ENCODE results near the gene FAM210B.

GRCh38 chr20:56348746-56349145 is 10.0 kb upstream of the FAM210B start:
- TF ChIP-seq FOXM1 (IDR thresholded peaks at IDR 0.05; ENCODE audit: borderline replicate concordance, low read depth) (no peak), RAD21 (IDR thresholded peaks at IDR 0.05; ENCODE audit: low read depth) (no peak), EP300 (IDR thresholded peaks at IDR 0.05; ENCODE audit: borderline replicate concordance) (no peak), YY1 (IDR thresholded peaks at IDR 0.05; ENCODE audit: low read depth) (no peak), REST (IDR thresholded peaks at IDR 0.05; ENCODE audit: low read depth) (no peak), CREB1 (IDR thresholded peaks at IDR 0.05; ENCODE audit: low read depth) (no peak), TEAD4 (IDR thresholded peaks at IDR 0.05) (no peak), ZBTB7A (IDR thresholded peaks at IDR 0.05; ENCODE audit: low read depth) (no peak), MAX (IDR thresholded peaks at IDR 0.05) (no peak), CEBPB (IDR thresholded peaks at IDR 0.05) (no peak), TCF12 (IDR thresholded peaks at IDR 0.05; ENCODE audit: low read depth) (no peak), TAF1 (IDR thresholded peaks at IDR 0.05; ENCODE audit: low read depth) (no peak), EGR1 (IDR thresholded peaks at IDR 0.05) (no peak)

Measured in Ishikawa (cell line).